AG09309 (cell line): ENCODE results near the gene REX1BD.

ENCODE experiments used
- DNase-seq: peaks from one replicate; pipeline ENCODE4 v3.0.0-alpha.2; 2010; ENCODE audit warnings: low read depth
- H3K4me3 ChIP-seq: 2 replicates; pipeline ENCODE4 v1.5.1; 2011; ENCODE audit warnings: mild to moderate bottlenecking, low read depth, low read length, moderate library complexity; ENCODE audit not compliant: control insufficient read depth
- CTCF ChIP-seq: IDR thresholded peaks from 2 replicates; pipeline ENCODE4 v1.5.1; 2011; ENCODE audit warnings: mild to moderate bottlenecking, low read depth, low read length, inconsistent platforms; ENCODE audit not compliant: insufficient read depth, control insufficient read depth; ENCODE audit errors: missing control alignments

REX1BD gene

GRCh38 chr19:18637673-18638630, 49.4 kb downstream of the REX1BD start:
- H3K4me3 ChIP-seq: peak overlapping the region; percentile 93
- no peak for DNase-seq
- TF ChIP-seq CTCF: no peak

GRCh38 chr19:18639706-18640243, 51.2 kb downstream of the REX1BD start:
- no peak for TF ChIP-seq CTCF
- DNase-seq: no peak
- no peak overlapping the region for H3K4me3 ChIP-seq
